GM12801 (cell line): Measurements from ENCODE around the gene ST3GAL4.

Experiments used
- CTCF ChIP-seq: IDR thresholded peaks from one replicate; pipeline ENCODE4 v1.5.1; 2011; ENCODE audit warnings: control low read depth; ENCODE audit not compliant: insufficient read length; ENCODE audit errors: extremely low read depth

Gene ST3GAL4

GRCh38 chr11:126438691-126439090, 83.2 kb downstream of the ST3GAL4 start:
- TF ChIP-seq CTCF, result no peak

- TF ChIP-seq CTCF, result no peak
These were observed 84.8 kb downstream of the ST3GAL4 start for GRCh38 chr11:126440276-126440675.

- TF ChIP-seq CTCF, result no peak
These were observed 85.5 kb downstream of the ST3GAL4 start for GRCh38 chr11:126440792-126441514.

GRCh38 chr11:126443120-126443519, 87.6 kb downstream of the ST3GAL4 start:
- TF ChIP-seq CTCF, result no peak

- TF ChIP-seq CTCF, result no peak
These were observed 88.6 kb downstream of the ST3GAL4 start for GRCh38 chr11:126444072-126444471.

- TF ChIP-seq CTCF, result no peak
These were observed 91.1 kb downstream of the ST3GAL4 start for GRCh38 chr11:126446581-126446980.

GRCh38 chr11:126450198-126450597, 94.7 kb downstream of the ST3GAL4 start:
- no peak for TF ChIP-seq CTCF
